NB4 (cell line): Measurements from ENCODE around the gene LPP.

Source experiments
- DNase-seq: peaks from one replicate; pipeline ENCODE4 v3.0.0; 2010; ENCODE audit warnings: low read depth
- H3K4me3 ChIP-seq: one replicate; pipeline ENCODE4 v1.5.1; 2011; ENCODE audit warnings: mild to moderate bottlenecking, low read depth, low read length, moderate library complexity
- CTCF ChIP-seq: IDR thresholded peaks from one replicate; pipeline ENCODE4 v1.5.1; 2012; ENCODE audit warnings: low read depth, low read length
- MAX ChIP-seq: IDR thresholded peaks from 2 replicates; pipeline ENCODE4 v1.6.1; 2011; ENCODE audit warnings: low read depth, low read length
- MYC ChIP-seq: IDR thresholded peaks from 2 replicates; pipeline ENCODE4 v1.6.1; 2011; ENCODE audit warnings: low read depth, low read length
- POLR2A ChIP-seq: IDR thresholded peaks from 2 replicates; pipeline ENCODE4 v1.6.1; 2011; ENCODE audit warnings: mild to moderate bottlenecking; ENCODE audit not compliant: insufficient read length; ENCODE audit errors: extremely low read depth

The LPP gene

DNA sequence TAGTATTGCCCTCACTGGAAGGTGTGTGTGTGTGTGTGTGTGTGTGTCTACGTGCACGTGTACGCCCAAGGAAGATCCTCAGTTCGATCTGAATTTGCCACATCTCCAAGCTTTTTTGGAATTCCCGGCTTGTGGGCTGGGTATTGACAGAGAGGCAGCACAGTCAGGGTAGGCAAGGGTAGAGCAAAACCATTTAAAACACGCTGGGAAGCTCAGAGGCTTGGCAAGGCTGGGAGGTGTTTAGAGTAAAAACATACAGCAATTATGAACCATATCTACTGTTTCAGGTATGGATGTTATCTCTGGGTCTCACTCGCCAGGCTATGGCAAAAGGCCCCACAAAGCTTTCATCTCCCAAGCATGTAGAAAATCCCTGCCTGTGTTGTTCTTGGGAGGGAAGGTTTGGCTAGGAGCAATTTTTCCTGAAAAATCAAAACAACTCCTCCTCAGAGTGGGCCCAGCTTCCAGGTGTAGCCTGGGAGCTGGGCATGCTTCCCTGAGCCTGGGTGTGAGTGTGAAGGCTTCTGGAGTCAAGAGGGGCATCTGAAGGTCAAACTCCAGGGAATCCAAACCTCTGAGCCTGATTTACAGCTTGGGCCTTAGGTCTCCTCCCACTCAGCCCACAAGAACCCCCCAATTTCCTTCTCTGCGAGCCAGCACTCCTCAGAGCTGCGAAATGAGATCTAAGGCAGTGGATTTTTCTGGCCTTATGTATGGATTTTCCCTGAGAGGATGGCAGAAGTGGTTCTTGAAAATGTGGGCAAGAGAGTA, 773.0 kb downstream of the LPP start:
- H3K4me3 ChIP-seq: no peak overlapping the region
- no peak for DNase-seq
- TF ChIP-seq MYC: no peak
- TF ChIP-seq MAX: no peak
- TF ChIP-seq POLR2A: no peak
- TF ChIP-seq CTCF: no peak

DNA sequence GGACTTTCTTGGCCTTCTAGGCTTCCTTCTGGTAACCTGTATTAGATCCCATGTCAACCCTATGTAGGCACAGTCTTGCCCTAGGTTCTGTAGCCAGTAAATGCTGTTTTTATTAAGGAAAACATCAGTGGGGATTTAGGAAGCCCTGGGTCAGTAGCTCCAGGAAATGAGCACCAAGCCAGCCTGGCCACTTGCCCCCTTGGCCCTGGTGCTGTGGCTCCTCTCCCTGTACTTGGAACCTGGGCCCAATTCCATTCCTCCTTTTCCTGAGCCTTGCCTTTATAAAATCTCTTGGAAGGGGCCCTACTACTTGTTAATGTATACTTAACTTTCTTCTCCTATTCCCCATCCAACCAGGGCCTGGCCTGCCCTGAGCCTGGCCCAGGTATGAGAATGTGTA, 774.0 kb downstream of the LPP start:
- no peak overlapping the region for H3K4me3 ChIP-seq
- DNase-seq: no peak
- TF ChIP-seq MAX (no peak), MYC (no peak), POLR2A (no peak), CTCF (no peak)

DNA sequence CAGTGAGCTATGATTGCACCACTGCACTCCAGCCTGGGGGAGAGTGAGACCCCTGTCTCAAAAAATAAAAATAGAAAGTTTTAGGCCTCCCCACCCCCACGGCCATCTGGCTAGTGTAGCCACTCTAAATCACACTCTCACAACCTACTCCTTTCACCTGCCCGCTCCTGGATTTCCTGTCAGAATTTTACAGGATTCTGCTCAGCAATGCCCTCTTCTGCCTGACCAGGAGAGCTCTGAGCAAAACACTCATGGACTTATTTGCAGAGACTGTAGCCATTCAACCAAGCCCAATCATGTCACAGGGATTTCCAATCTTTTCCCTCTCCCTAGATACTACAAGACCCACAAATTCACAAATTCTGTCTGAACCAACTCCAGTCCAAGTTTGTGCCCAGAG, 775.2 kb downstream of the LPP start:
- no peak for DNase-seq
- no peak for TF ChIP-seq MYC
- no peak for TF ChIP-seq MAX
- TF ChIP-seq POLR2A: no peak
- TF ChIP-seq CTCF: no peak

GRCh38 chr3:188931036-188931435, 777.1 kb downstream of the LPP start:
- TF ChIP-seq CTCF: no peak
- no peak for TF ChIP-seq MAX
- TF ChIP-seq MYC: no peak
- TF ChIP-seq POLR2A: no peak
- H3K4me3 ChIP-seq: no peak overlapping the region
- DNase-seq: no peak

More for the DNA sequence above, 775.2 kb downstream of the LPP start:
- no peak overlapping the region for H3K4me3 ChIP-seq

GRCh38 chr3:188931531-188931930, 777.6 kb downstream of the LPP start:
- no peak for DNase-seq
- no peak for TF ChIP-seq MYC
- no peak for TF ChIP-seq POLR2A
- no peak for TF ChIP-seq MAX
- no peak for TF ChIP-seq CTCF
- H3K4me3 ChIP-seq: no peak overlapping the region
